CD4-positive, alpha-beta T cell (primary cell): ENCODE data around the gene ARL5C. TPM values are rescaled to one million over a fixed set of nuclear protein-coding genes. Genes with fewer than 3 reads are reported as not detected.
A peak's percentile ranks its signal among the peaks of the same experiment; 100 is the strongest.

Source experiments
- ATAC-seq: fragments of 200-7000 bp; cut with Tn5 transposase; one replicate; pipeline ENCODE4 v1.10.0; 2022; ENCODE audit warnings: mild to moderate bottlenecking; ENCODE audit not compliant: poor library complexity
- CTCF ChIA-PET: fragments of 350-600 bp; sonication (Branson Sonifier 250); formaldehyde crosslinking; loops from one replicate; lab custom pipeline; 2021; ENCODE audit warnings: antibody characterized with exemption, inconsistent platforms; lab: Charles Lee
- POLR2A ChIA-PET: fragments of 350-600 bp; sonication (Branson Sonifier 250); formaldehyde crosslinking; loops from one replicate; lab custom pipeline; 2021; ENCODE audit warnings: antibody characterized with exemption, inconsistent platforms; lab: Charles Lee
- DNase-seq, 14 experiments: peaks; one replicate each; pipeline ENCODE4 v3.0.0-alpha.2; 2013 to 2020; ENCODE audit warnings: mixed read lengths in 2 of 14
- H3K27ac ChIP-seq, 2 donors: one replicate each; pipeline versions ENCODE4 v1.5.1 to v1.7.0; 2013; ENCODE audit warnings: low read length in 2 of 2, low read depth in 1 of 2, mild to moderate bottlenecking in 1 of 2
- H3K27me3 ChIP-seq, 2 experiments: 1 replicate in 1 of 2; 2 replicates in 1 of 2; pipeline versions ENCODE4 v1.6.1 to v1.7.0; 2013; ENCODE audit warnings: low read length in 2 of 2, control low read depth in 1 of 2, mild to moderate bottlenecking in 1 of 2, moderate library complexity in 1 of 2; ENCODE audit not compliant: insufficient read depth in 2 of 2, control insufficient read depth in 1 of 2
- H3K36me3 ChIP-seq: one replicate; pipeline ENCODE4 v1.6.1; 2013; ENCODE audit warnings: low read length, control low read depth; ENCODE audit not compliant: insufficient read depth
- H3K4me1 ChIP-seq: one replicate; pipeline ENCODE4 v1.6.1; 2013; ENCODE audit warnings: low read length, control low read depth; ENCODE audit not compliant: insufficient read depth
- H3K4me3 ChIP-seq: one replicate; pipeline ENCODE4 v1.5.1; 2013; ENCODE audit warnings: mild to moderate bottlenecking, low read length, moderate library complexity
- H3K9me3 ChIP-seq, 2 experiments: 1 replicate in 1 of 2; 2 replicates in 1 of 2; pipeline versions ENCODE4 v1.6.1 to v1.7.0; 2013; ENCODE audit warnings: low read length in 2 of 2, mild to moderate bottlenecking in 2 of 2, control low read depth in 1 of 2, moderate library complexity in 1 of 2; ENCODE audit not compliant: control insufficient read depth in 1 of 2, insufficient read depth in 1 of 2
- H3K27ac Mint-ChIP-seq: one replicate; pipeline ENCODE4 v1.8.0; 2020; ENCODE audit warnings: mixed read lengths
- H3K27me3 Mint-ChIP-seq: one replicate; pipeline ENCODE4 v1.8.0; 2021; ENCODE audit warnings: mixed read lengths
- H3K36me3 Mint-ChIP-seq: one replicate; pipeline ENCODE4 v1.8.0; 2021; ENCODE audit warnings: low read depth, mixed read lengths
- H3K4me1 Mint-ChIP-seq: one replicate; pipeline ENCODE4 v1.8.0; 2021; ENCODE audit warnings: low read depth, mixed read lengths
- H3K4me3 Mint-ChIP-seq: one replicate; pipeline ENCODE4 v1.8.0; 2020; ENCODE audit warnings: mild to moderate bottlenecking, mixed read lengths
- H3K9me3 Mint-ChIP-seq: one replicate; pipeline ENCODE4 v1.8.0; 2020; ENCODE audit warnings: mixed read lengths
- CTCF ChIP-seq: fragments of 200-600 bp; IDR thresholded peaks from one replicate; pipeline ENCODE4 v1.8.0; 2022; ENCODE audit warnings: antibody characterized with exemption, mild to moderate bottlenecking
- intact Hi-C, 2 experiments: fragments of 100-400 bp; cut with DNase I in 1 of 2; cut with micrococcal nuclease in 1 of 2; formaldehyde crosslinking; loops; one replicate each; pipeline versions ENCODE4 v1.15.1 to v1.9.0; 2023 to 2025; cut with DNase I, micrococcal nuclease
- total RNA-seq, 174 experiments: library from RNA in 2 of 174; stranded (reverse) in 2 of 174; gene quantifications; one replicate each; pipeline ENCODE4 v1.2.3 and lab custom pipeline; 2021 to 2026

The ARL5C gene
- total RNA-seq, 2 experiments from 2014 or later = not detected

GRCh38 chr17:39175695-39176093, 9.7 kb upstream of the ARL5C start:
- ChIA-PET CTCF (interaction anchor here (1.1 to 4.3 kb wide), 15 partner anchors 11 to 394 kb away, joined by 3 to 63 read pairs (median 5); partner anchors contain the start of genes PLXDC1, RPL19 and RPL23), POLR2A (interaction anchor here (1.6 kb wide), 1 partner anchor 22 kb away, joined by 7 read pairs; no protein-coding TSS in a partner anchor)
- no peaks in the 10 kb centered on the region for H3K9me3 Mint-ChIP-seq
- H3K4me3 ChIP-seq = no peak overlapping the region
- peaks cover 22% of the 10 kb centered on the region for H3K4me1 Mint-ChIP-seq
- peaks cover 26% of the 10 kb centered on the region for H3K36me3 ChIP-seq
- H3K27ac Mint-ChIP-seq = no peak overlapping the region
- H3K36me3 Mint-ChIP-seq = peaks cover 28% of the 10 kb centered on the region
- no peak overlapping the region for H3K27ac ChIP-seq
- peaks cover 22% of the 10 kb centered on the region for H3K4me1 ChIP-seq
- no peaks in the 10 kb centered on the region for H3K27me3 Mint-ChIP-seq
- H3K27me3 ChIP-seq = no peaks in the 10 kb centered on the region
- intact Hi-C loops = loop anchor here (1.0 kb wide), 2 partner anchors 106 to 192 kb away; no protein-coding TSS in a partner anchor
- peak in 1 of 14 experiments; percentile 41 for DNase-seq
- H3K4me3 Mint-ChIP-seq = no peak overlapping the region
- no peak for ATAC-seq
- H3K9me3 ChIP-seq = no peaks in the 10 kb centered on the region
- TF ChIP-seq CTCF = no peak

- DNase-seq (peak; percentile 67 to 91 (median 74)), ATAC-seq (peak; percentile 95)
- CTCF ChIA-PET = interaction anchor here (0.6 to 4.3 kb wide), 42 partner anchors 8 to 394 kb away, joined by 3 to 63 read pairs (median 4); partner anchors contain the start of genes FBXO47, LASP1, LASP1NB and PLXDC1
- peaks cover 26% of the 10 kb centered on the region for H3K36me3 ChIP-seq
- no peaks in the 10 kb centered on the region for H3K27me3 ChIP-seq
- Mint-ChIP-seq H3K4me3 (no peak overlapping the region), H3K9me3 (no peaks in the 10 kb centered on the region), H3K36me3 (peaks cover 28% of the 10 kb centered on the region), H3K27me3 (no peaks in the 10 kb centered on the region), H3K27ac (no peak overlapping the region), H3K4me1 (peaks cover 22% of the 10 kb centered on the region)
- H3K4me3 ChIP-seq = no peak overlapping the region
- POLR2A ChIA-PET = interaction anchor here (0.8 to 2.0 kb wide), 10 partner anchors 10 to 350 kb away, joined by 3 to 9 read pairs (median 4); partner anchors contain the start of genes CWC25 and RPL19
- H3K4me1 ChIP-seq = peaks cover 22% of the 10 kb centered on the region
- H3K9me3 ChIP-seq = no peaks in the 10 kb centered on the region
- peak; percentile 82 for TF ChIP-seq CTCF
- H3K27ac ChIP-seq = no peak overlapping the region
- intact Hi-C loops = loop anchor here (1.0 kb wide), 2 partner anchors 106 to 192 kb away; no protein-coding TSS in a partner anchor
Measured at GRCh38 chr17:39174920-39175694, 9.1 kb upstream of the ARL5C start.

- peaks cover 22% of the 10 kb centered on the region for H3K4me1 Mint-ChIP-seq
- no peak overlapping the region for H3K4me3 ChIP-seq
- H3K27ac ChIP-seq = no peak overlapping the region
- CTCF ChIA-PET = interaction anchor here (0.8 to 4.3 kb wide), 10 partner anchors 9 to 206 kb away, joined by 3 to 63 read pairs (median 4); partner anchors contain the start of gene FBXO47
- peaks cover 26% of the 10 kb centered on the region for H3K36me3 ChIP-seq
- H3K27me3 Mint-ChIP-seq = peaks cover 4% of the 10 kb centered on the region
- H3K27me3 ChIP-seq = no peaks in the 10 kb centered on the region
- peaks cover 25% of the 10 kb centered on the region for H3K36me3 Mint-ChIP-seq
- no peak for TF ChIP-seq CTCF
- DNase-seq (no peak), ATAC-seq (no peak)
- POLR2A ChIA-PET = interaction anchor here (0.7 to 2.0 kb wide), 6 partner anchors 9 to 191 kb away, joined by 3 to 9 read pairs (median 4); partner anchors contain the start of gene RPL19
- H3K4me3 Mint-ChIP-seq = no peak overlapping the region
- no peak overlapping the region for H3K27ac Mint-ChIP-seq
- no peaks in the 10 kb centered on the region for H3K9me3 Mint-ChIP-seq
- H3K9me3 ChIP-seq = peaks cover 0 to 1% of the 10 kb centered on the region in 2 experiments
- peaks cover 22% of the 10 kb centered on the region for H3K4me1 ChIP-seq
- intact Hi-C loops = no loop called here
Measured at GRCh38 chr17:39173526-39174274, 7.7 kb upstream of the ARL5C start.
